ENCODE results near the gene DONSON. TPM values are rescaled to one million over a fixed set of nuclear protein-coding genes. Genes with fewer than 3 reads are reported as not detected.
"Not testable (repeated sequence)": the region's sequence is repeated elsewhere in the genome, so short reads cannot be mapped to it uniquely, and the experiment has no call there.

Gene DONSON, protein sequence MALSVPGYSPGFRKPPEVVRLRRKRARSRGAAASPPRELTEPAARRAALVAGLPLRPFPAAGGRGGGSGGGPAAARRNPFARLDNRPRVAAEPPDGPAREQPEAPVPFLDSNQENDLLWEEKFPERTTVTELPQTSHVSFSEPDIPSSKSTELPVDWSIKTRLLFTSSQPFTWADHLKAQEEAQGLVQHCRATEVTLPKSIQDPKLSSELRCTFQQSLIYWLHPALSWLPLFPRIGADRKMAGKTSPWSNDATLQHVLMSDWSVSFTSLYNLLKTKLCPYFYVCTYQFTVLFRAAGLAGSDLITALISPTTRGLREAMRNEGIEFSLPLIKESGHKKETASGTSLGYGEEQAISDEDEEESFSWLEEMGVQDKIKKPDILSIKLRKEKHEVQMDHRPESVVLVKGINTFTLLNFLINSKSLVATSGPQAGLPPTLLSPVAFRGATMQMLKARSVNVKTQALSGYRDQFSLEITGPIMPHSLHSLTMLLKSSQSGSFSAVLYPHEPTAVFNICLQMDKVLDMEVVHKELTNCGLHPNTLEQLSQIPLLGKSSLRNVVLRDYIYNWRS
- total RNA-seq = 10 to 100 TPM in 2 of 4 donors, 1 to 10 TPM in 2; 5.0 to 15.3 (median 9.0) TPM

- ATAC-seq (ENCODE audit: low FRiP score) (peak; percentile 97), DNase-seq (ENCODE audit: low spot score) (peak; percentile 49)
- no peak for TF ChIP-seq CTCF (IDR thresholded peaks at IDR 0.05)
Observed at GRCh38 chr21:33588485-33589335, at the start of gene DONSON. Gene DONSON, minus strand, starts transcription at chr21:33588684. Its CDS starts 43 bp downstream, at chr21:33588641.

DNA sequence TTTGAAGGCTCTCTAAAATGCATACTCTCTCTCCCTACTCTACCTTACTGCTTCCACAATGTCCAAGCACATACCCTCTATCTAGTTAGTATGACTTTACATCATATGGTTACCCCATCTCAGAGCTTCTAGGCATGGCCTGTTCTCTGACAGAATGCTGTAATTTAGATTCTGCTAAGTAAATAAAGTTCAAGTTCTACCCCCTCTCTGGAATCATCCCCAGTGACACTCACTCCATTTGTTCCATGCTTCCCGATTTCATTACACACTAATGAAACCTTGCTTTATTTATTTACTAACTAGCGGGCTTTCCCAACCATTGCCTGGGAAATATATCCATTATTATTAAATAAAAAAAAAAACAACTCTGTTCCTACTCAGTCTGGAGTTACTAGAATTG is 45.8 kb upstream of the DONSON start:
- ATAC-seq (ENCODE audit: low FRiP score) (no peak), DNase-seq (ENCODE audit: low spot score) (no peak)
- no peak for TF ChIP-seq CTCF (IDR thresholded peaks at IDR 0.05)

DNA sequence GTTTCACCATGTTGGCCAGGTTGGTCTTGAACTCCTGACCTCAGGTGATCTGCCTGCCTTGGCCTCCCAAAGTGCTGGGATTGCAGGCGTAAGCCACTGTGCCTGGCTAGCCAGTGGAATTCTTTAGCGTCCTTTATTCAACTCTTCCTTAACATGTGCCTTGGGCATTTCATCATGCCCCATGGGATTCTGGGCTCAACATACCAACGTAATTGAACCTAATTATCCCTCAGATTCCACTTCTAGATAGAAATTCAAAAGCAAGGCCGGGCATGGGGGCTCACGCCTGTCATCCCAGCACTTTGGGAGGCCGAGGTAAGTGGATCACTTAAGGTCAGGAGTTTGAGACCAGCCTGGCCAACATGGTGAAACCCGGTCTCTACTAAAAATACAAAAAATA is 37.7 kb upstream of the DONSON start:
- not testable (repeated sequence) for DNase-seq (ENCODE audit: low spot score); ATAC-seq (ENCODE audit: low FRiP score)

DNA sequence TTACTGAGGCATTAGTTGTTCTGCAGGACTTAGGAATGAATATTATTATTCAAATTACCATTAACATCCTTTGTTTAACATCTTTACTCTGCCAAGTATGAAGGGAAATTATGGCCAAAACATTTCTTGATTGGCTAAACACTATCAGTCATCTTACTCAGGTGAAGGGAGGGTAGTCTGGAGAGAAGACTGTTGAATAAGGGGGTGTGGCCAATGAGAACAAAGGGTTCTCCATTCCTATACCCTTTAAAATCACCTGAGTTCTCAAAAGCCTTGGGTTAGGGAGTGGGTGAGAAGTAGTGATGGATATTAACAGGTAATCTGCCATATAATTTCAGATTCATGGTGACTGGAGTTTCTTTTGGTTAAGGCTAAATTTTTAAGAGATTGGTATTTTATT is 33.8 kb upstream of the DONSON start:
- ATAC-seq (ENCODE audit: low FRiP score) (no peak), DNase-seq (ENCODE audit: low spot score) (no peak)
- TF ChIP-seq CTCF (IDR thresholded peaks at IDR 0.05) = no peak

GRCh38 chr21:33619726-33620125 is 31.2 kb upstream of the DONSON start:
- TF ChIP-seq CTCF (IDR thresholded peaks at IDR 0.05) = no peak
- ATAC-seq (ENCODE audit: low FRiP score) (no peak), DNase-seq (ENCODE audit: low spot score) (no peak)

- TF ChIP-seq CTCF (IDR thresholded peaks at IDR 0.05) = no peak
- ATAC-seq (ENCODE audit: low FRiP score) = no peak
- no peak for DNase-seq (ENCODE audit: low spot score)
Observed at GRCh38 chr21:33618407-33618806, 29.9 kb upstream of the DONSON start.

- DNase-seq (ENCODE audit: low spot score); ATAC-seq (ENCODE audit: low FRiP score): not testable (repeated sequence)
Observed at GRCh38 chr21:33617565-33617964, 29.1 kb upstream of the DONSON start.

All from omental fat pad (tissue), 4 donors.